ENCODE results near the gene NOL4L.

- TF ChIP-seq, protein P1, sequence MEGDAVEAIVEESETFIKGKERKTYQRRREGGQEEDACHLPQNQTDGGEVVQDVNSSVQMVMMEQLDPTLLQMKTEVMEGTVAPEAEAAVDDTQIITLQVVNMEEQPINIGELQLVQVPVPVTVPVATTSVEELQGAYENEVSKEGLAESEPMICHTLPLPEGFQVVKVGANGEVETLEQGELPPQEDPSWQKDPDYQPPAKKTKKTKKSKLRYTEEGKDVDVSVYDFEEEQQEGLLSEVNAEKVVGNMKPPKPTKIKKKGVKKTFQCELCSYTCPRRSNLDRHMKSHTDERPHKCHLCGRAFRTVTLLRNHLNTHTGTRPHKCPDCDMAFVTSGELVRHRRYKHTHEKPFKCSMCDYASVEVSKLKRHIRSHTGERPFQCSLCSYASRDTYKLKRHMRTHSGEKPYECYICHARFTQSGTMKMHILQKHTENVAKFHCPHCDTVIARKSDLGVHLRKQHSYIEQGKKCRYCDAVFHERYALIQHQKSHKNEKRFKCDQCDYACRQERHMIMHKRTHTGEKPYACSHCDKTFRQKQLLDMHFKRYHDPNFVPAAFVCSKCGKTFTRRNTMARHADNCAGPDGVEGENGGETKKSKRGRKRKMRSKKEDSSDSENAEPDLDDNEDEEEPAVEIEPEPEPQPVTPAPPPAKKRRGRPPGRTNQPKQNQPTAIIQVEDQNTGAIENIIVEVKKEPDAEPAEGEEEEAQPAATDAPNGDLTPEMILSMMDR (IDR thresholded peaks at IDR 0.05 in 8 of 11, conservative IDR thresholded peaks at IDR 0.05 in 3 of 11): no peak
- TF ChIP-seq POLR2A (IDR thresholded peaks at IDR 0.05) (no peak), POLR2AphosphoS5 (IDR thresholded peaks at IDR 0.05) (peak in 1 of 3 donors; percentile 11)
Measured at GRCh38 chr20:32603046-32603726, 18.1 kb upstream of the NOL4L start.
